ENCODE data around the gene AAR2. TPM values are rescaled to one million over a fixed set of nuclear protein-coding genes. Genes with fewer than 3 reads are reported as not detected.
A peak's percentile ranks its signal among the peaks of the same experiment; 100 is the strongest.

The AAR2 gene
- total and polyA plus RNA-seq, 4 donors: 14.1 to 17.9 (median 17.4) TPM

DNA sequence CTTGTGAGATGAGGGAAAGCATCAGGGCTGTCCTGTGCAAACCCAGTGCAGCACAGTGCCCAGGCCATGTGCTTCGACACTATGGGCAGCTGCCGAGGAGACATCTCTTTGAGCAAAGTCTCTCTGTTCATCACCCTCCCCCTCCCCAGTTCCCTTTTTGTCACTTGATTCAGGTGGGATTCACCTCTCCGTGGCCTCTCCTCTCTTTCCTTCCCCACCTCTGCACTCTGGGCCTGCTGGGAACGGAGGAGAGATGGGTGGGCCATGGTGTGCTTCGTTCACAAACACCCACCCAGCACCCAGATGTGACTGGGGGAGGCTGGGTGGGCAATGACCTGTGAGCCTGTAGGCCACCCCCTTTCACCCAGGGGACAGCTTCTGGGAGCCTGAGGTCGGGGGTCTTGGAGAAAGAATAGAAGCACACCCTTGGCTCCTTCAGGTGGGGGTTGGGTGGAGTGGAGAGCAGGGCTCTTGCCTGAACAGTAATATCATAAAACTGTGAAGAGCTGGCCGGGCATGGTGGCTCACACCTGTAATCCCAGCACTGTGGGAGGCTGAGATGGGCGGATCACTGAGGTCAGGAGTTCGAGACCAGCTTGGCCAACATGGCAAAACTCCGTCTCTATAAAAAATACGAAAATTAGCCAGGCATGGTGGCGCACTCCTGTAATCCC is 36.4 kb downstream of the AAR2 start (continued):
- TF ChIP-seq, protein P1, sequence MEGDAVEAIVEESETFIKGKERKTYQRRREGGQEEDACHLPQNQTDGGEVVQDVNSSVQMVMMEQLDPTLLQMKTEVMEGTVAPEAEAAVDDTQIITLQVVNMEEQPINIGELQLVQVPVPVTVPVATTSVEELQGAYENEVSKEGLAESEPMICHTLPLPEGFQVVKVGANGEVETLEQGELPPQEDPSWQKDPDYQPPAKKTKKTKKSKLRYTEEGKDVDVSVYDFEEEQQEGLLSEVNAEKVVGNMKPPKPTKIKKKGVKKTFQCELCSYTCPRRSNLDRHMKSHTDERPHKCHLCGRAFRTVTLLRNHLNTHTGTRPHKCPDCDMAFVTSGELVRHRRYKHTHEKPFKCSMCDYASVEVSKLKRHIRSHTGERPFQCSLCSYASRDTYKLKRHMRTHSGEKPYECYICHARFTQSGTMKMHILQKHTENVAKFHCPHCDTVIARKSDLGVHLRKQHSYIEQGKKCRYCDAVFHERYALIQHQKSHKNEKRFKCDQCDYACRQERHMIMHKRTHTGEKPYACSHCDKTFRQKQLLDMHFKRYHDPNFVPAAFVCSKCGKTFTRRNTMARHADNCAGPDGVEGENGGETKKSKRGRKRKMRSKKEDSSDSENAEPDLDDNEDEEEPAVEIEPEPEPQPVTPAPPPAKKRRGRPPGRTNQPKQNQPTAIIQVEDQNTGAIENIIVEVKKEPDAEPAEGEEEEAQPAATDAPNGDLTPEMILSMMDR (IDR thresholded peaks at IDR 0.05; ENCODE audit: low read depth, low read length, missing input control): no peak

DNA sequence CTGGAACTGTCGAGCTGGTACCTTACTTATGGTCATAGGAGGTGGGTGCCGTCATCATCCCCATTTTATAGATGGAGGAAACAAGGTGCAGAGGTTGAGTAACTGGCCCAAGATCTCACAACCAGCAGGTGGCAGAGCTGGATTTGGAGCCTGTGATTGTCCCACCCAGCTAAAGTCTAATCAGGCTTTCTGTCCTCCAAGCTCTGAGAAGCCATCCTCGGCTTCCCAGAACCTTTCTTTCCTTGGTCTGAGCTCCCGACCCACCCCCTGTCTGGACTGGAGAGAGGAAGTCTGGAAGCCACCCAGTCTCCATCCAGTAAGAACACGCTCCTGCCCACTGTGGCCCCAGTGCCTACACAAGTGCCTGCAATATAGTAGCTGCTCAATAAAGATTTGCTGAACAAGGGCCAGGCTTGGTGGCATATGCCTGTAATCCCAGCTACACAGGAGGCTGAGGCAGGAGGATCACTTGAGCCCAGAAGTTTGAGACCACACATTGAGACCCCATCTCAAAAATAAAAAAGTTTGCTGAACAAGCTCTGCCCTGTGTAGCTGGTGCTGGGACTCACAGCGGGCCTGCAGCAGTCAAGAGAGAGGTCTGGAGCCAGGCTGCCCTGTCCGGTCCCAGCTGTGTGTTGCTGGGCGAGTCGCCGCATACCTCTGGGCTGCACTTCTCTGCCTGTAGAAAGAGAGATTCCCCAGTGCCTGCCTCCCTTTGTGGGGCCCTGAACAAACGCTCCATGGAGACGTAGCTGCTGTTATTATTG is 37.3 kb downstream of the AAR2 start:
- Histone ChIP-seq H3K36me3 (ENCODE audit: control insufficient read depth in 4 of 4, insufficient read depth in 3 of 4, low read depth in 1 of 4, low read length in 3 of 4) (no peaks in the 10 kb centered on the region), H3K9me3 (ENCODE audit: control insufficient read depth in 4 of 4, low read length in 3 of 4) (no peaks in the 10 kb centered on the region), H3K27ac (ENCODE audit: low read depth in 1 of 2, low read length in 2 of 2) (no peak overlapping the region), H3K4me1 (ENCODE audit: control insufficient read depth in 4 of 4, insufficient read depth in 4 of 4, low read length in 3 of 4) (no peaks in the 10 kb centered on the region), H3K4me3 (ENCODE audit: low read depth in 1 of 3, low read length in 3 of 3) (no peak overlapping the region), H3K27me3 (ENCODE audit: control insufficient read depth in 4 of 4, insufficient read depth in 4 of 4, low read length in 3 of 4) (peaks cover 0 to 3% (median 0%) of the 10 kb centered on the region in 4 donors), H3K9ac (ENCODE audit: low read depth in 1 of 2, low read length in 2 of 2) (no peak overlapping the region)
- TF ChIP-seq, protein P1 (IDR thresholded peaks at IDR 0.05; ENCODE audit: low read depth, low read length, missing input control): peak; percentile 23
- TF ChIP-seq NR2F2 (IDR thresholded peaks at IDR 0.05) (no peak), TAF1 (conservative IDR thresholded peaks at IDR 0.05) (no peak), HNF4A (conservative IDR thresholded peaks at IDR 0.05) (no peak), YY1 (IDR thresholded peaks at IDR 0.05) (no peak), GABPA (IDR thresholded peaks at IDR 0.05 in 1 of 2, conservative IDR thresholded peaks at IDR 0.05 in 1 of 2) (no peak), RAD21 (IDR thresholded peaks at IDR 0.05) (peak; percentile 39 to 52)
- TF ChIP-seq, protein P2, sequence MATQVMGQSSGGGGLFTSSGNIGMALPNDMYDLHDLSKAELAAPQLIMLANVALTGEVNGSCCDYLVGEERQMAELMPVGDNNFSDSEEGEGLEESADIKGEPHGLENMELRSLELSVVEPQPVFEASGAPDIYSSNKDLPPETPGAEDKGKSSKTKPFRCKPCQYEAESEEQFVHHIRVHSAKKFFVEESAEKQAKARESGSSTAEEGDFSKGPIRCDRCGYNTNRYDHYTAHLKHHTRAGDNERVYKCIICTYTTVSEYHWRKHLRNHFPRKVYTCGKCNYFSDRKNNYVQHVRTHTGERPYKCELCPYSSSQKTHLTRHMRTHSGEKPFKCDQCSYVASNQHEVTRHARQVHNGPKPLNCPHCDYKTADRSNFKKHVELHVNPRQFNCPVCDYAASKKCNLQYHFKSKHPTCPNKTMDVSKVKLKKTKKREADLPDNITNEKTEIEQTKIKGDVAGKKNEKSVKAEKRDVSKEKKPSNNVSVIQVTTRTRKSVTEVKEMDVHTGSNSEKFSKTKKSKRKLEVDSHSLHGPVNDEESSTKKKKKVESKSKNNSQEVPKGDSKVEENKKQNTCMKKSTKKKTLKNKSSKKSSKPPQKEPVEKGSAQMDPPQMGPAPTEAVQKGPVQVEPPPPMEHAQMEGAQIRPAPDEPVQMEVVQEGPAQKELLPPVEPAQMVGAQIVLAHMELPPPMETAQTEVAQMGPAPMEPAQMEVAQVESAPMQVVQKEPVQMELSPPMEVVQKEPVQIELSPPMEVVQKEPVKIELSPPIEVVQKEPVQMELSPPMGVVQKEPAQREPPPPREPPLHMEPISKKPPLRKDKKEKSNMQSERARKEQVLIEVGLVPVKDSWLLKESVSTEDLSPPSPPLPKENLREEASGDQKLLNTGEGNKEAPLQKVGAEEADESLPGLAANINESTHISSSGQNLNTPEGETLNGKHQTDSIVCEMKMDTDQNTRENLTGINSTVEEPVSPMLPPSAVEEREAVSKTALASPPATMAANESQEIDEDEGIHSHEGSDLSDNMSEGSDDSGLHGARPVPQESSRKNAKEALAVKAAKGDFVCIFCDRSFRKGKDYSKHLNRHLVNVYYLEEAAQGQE (IDR thresholded peaks at IDR 0.05): no peak
- TF ChIP-seq, protein P3, sequence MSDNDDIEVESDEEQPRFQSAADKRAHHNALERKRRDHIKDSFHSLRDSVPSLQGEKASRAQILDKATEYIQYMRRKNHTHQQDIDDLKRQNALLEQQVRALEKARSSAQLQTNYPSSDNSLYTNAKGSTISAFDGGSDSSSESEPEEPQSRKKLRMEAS (IDR thresholded peaks at IDR 0.05): no peak
- DNase-seq (ENCODE audit: low spot score): no peak
- WGBS: 72% methylated on average over 12 of the region's 12 CpGs
